ENCODE results near the gene ZNF343. TPM values are rescaled to one million over a fixed set of nuclear protein-coding genes. Genes with fewer than 3 reads are reported as not detected.

ZNF343 gene
- total RNA-seq, 2 donors from 2014 or later, result 9.3 to 16.9 TPM

DNA sequence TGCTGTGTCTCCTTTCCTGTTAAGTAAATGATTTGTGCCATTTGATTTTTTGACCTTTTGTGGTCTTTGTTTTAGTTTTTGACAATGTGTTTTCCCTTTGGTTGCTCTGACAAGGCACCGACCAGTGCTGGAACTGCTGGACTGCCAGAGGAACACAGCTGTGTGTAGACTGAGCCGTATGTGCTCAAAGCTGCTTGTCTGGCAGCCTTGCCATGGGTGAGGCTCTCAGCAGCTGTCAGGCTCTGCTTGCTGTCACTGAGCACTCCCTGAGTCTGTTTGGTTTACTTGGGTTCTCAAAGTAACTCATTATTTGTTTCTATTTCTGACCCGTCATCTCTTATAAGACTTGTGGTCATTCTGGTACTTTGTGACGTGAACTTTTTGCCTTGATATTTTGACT is 23.1 kb downstream of the ZNF343 start:
- TF ChIP-seq, protein P1, sequence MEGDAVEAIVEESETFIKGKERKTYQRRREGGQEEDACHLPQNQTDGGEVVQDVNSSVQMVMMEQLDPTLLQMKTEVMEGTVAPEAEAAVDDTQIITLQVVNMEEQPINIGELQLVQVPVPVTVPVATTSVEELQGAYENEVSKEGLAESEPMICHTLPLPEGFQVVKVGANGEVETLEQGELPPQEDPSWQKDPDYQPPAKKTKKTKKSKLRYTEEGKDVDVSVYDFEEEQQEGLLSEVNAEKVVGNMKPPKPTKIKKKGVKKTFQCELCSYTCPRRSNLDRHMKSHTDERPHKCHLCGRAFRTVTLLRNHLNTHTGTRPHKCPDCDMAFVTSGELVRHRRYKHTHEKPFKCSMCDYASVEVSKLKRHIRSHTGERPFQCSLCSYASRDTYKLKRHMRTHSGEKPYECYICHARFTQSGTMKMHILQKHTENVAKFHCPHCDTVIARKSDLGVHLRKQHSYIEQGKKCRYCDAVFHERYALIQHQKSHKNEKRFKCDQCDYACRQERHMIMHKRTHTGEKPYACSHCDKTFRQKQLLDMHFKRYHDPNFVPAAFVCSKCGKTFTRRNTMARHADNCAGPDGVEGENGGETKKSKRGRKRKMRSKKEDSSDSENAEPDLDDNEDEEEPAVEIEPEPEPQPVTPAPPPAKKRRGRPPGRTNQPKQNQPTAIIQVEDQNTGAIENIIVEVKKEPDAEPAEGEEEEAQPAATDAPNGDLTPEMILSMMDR (IDR thresholded peaks at IDR 0.05), result no peak
- H3K9me3 ChIP-seq, result no peaks in the 10 kb centered on the region
- H3K27me3 ChIP-seq (replicated peaks; ENCODE audit: insufficient read depth), result no peaks in the 10 kb centered on the region
- H3K4me3 ChIP-seq, result no peak overlapping the region
- no peaks in the 10 kb centered on the region for H3K4me1 ChIP-seq (ENCODE audit: control insufficient read depth in 1 of 2, low read depth in 2 of 2)
- H3K36me3 ChIP-seq, result peaks cover 38% of the 10 kb centered on the region
- DNase-seq (ENCODE audit: low spot score) (no peak), ATAC-seq (ENCODE audit: insufficient number of reproducible peaks, low FRiP score, low read depth) (no peak)
- H3K27ac ChIP-seq, result no peak overlapping the region

DNA sequence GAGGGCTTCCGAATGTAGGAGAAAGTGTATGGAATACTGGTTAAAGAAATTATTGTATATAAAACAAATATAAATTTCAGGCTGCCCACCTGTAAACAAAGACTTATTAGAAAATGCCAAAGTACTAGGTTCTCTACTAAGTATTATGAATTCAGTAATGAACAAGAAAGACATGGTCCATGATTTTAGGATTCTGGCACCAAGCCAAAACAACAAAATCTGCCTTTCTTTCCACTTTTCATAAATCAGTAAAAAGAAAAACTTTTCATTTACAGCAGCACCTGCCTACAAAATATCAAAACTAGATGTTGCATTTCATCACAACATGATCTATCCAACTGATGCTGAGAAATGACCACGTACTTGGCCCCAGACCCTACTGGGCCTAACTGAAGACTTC is 23.6 kb downstream of the ZNF343 start:
- Histone ChIP-seq H3K4me1 (ENCODE audit: control insufficient read depth in 1 of 2, low read depth in 2 of 2) (no peaks in the 10 kb centered on the region), H3K36me3 (peaks cover 40% of the 10 kb centered on the region)

DNA sequence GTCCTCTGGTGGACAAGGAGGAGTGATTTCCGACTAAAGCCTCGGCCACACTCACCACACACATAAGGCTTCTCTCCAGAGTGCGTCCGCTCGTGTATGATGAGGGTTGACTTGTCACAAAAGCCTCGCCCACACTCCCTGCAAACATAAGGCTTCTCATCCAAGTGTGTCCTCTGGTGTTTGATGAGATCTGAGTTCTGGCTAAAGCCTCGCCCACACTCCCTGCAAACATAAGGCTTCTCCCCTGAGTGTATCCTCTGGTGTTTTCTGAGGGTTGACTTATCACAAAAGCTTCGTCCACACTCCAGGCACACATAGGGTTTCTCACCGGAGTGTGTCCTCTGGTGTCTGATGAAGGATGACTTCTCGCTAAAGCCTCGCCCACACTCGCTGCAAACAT is 25.2 kb downstream of the ZNF343 start:
- no peaks in the 10 kb centered on the region for H3K9me3 ChIP-seq
- TF ChIP-seq, protein P1 (IDR thresholded peaks at IDR 0.05), result no peak

More for the DNA sequence above, 23.6 kb downstream of the ZNF343 start:
- TF ChIP-seq, protein P1 (IDR thresholded peaks at IDR 0.05), result no peak
- H3K27me3 ChIP-seq (replicated peaks; ENCODE audit: insufficient read depth), result no peaks in the 10 kb centered on the region
- ATAC-seq (ENCODE audit: insufficient number of reproducible peaks, low FRiP score, low read depth) (no peak), DNase-seq (ENCODE audit: low spot score) (no peak)
- H3K27ac ChIP-seq, result no peak overlapping the region
- no peak overlapping the region for H3K4me3 ChIP-seq
- no peaks in the 10 kb centered on the region for H3K9me3 ChIP-seq

DNA sequence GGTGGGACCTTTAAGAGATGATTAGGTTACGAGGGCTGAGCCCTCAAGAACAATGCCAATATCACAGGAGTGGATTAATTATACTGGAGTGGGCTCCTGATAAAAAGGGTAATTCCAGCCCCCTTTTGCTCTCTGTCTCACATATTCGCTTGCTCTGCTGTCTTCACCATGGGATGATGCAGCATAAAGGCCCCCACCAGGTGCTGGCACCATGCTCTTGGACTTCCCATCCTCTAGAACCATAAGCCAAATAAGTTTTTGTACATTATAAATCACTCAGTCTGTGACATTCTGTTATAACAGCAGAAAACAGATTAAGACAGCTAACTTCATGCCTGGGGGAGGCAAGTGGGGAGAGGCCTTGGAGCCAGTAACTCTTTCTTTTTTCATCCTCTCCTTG is 28.3 kb downstream of the ZNF343 start:
- Histone ChIP-seq H3K27me3 (replicated peaks; ENCODE audit: insufficient read depth) (no peaks in the 10 kb centered on the region), H3K9me3 (no peaks in the 10 kb centered on the region), H3K4me1 (ENCODE audit: control insufficient read depth in 1 of 2, low read depth in 2 of 2) (no peaks in the 10 kb centered on the region), H3K4me3 (no peak overlapping the region), H3K36me3 (peaks cover 30% of the 10 kb centered on the region), H3K27ac (no peak overlapping the region)
- no peak for ATAC-seq (ENCODE audit: insufficient number of reproducible peaks, low FRiP score, low read depth)
- TF ChIP-seq, protein P1 (IDR thresholded peaks at IDR 0.05), result no peak
- no peak for DNase-seq (ENCODE audit: low spot score)

More for the DNA sequence above, 25.2 kb downstream of the ZNF343 start:
- DNase-seq (ENCODE audit: low spot score) (no peak), ATAC-seq (ENCODE audit: insufficient number of reproducible peaks, low FRiP score, low read depth) (no peak)
- H3K27ac ChIP-seq, result no peak overlapping the region
- H3K4me1 ChIP-seq (ENCODE audit: control insufficient read depth in 1 of 2, low read depth in 2 of 2), result no peaks in the 10 kb centered on the region
- H3K27me3 ChIP-seq (replicated peaks; ENCODE audit: insufficient read depth), result no peaks in the 10 kb centered on the region
- H3K4me3 ChIP-seq, result no peak overlapping the region
- H3K36me3 ChIP-seq, result peaks cover 34% of the 10 kb centered on the region

DNA sequence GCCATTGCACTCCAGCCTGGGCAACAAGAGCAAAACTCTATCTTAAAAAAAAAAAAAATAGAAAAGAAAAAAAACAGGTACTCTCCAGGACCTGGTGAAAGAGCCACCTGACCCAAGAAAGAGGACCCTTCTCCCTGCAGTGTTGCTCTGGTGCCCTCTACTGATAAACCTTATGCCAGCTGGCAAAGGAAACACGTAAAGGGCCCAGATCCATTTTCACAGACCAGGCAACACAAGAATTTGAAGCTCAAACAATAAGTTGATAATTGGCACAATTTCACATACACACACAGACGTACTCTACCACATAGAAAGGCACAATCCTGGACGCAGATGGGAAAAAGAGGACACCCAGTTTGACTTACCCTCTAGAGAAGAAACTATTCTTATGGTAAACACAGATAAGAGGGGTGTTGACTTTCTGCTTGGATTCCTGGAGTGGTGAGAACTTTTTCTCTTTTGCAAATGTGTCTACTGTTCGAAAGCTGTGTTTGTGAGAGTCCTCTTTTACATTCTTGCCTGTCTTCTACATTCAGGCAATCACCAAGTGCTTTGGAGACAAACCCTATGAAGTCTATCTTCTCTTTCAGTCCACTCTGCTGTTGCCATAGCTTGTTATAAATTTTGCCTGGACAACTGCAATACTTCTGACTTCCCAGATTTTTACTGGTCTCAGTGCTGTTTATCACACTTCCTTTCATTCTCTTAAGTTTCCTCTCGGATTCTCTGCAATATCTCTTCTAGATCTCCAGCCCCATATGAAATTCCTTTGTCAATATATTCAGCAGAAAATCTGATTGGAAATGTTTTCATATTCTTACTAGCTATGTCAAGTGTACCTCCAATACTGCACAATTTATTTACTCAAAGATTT is 31.7 kb downstream of the ZNF343 start:
- Histone ChIP-seq H3K9me3 (no peaks in the 10 kb centered on the region), H3K36me3 (peaks cover 6% of the 10 kb centered on the region), H3K4me3 (no peak overlapping the region), H3K4me1 (ENCODE audit: control insufficient read depth in 1 of 2, low read depth in 2 of 2) (no peaks in the 10 kb centered on the region), H3K27ac (no peak overlapping the region), H3K27me3 (replicated peaks; ENCODE audit: insufficient read depth) (no peaks in the 10 kb centered on the region)
- ATAC-seq (ENCODE audit: insufficient number of reproducible peaks, low FRiP score, low read depth) (no peak), DNase-seq (ENCODE audit: low spot score) (no peak)
- TF ChIP-seq, protein P1 (IDR thresholded peaks at IDR 0.05), result no peak

Data from thoracic aorta (tissue), 2 donors.